AG04449 (cell line): ENCODE measurements around the gene OGFOD3.

ENCODE experiments used
- CTCF ChIA-PET: fragments of 350-600 bp; formaldehyde crosslinking; extraction: SDS; loops from one replicate; lab custom pipeline; 2021; ENCODE audit warnings: antibody characterized with exemption; lab: Yijun Ruan, JAX
- POLR2A ChIA-PET: fragments of 400-600, 350-600 bp; formaldehyde crosslinking; extraction: SDS; loops from one replicate; lab custom pipeline; 2020; ENCODE audit warnings: antibody characterized with exemption, inconsistent platforms; lab: Yijun Ruan, JAX
- DNase-seq: peaks from one replicate; pipeline ENCODE4 v3.0.0-alpha.2; 2010; ENCODE audit warnings: low read depth, low spot score
- H3K4me3 ChIP-seq: 2 replicates; pipeline ENCODE4 v1.5.1; 2011; ENCODE audit warnings: low read depth, mild to moderate bottlenecking, control low read depth, low read length
- CTCF ChIP-seq: IDR thresholded peaks from one replicate; pipeline ENCODE4 v1.5.1; 2011; ENCODE audit warnings: mild to moderate bottlenecking, moderate library complexity, low read length, control low read depth, inconsistent platforms; ENCODE audit not compliant: insufficient read depth; ENCODE audit errors: missing control alignments

Gene OGFOD3

GRCh38 chr17:82435103-82435502, 16.7 kb upstream of the OGFOD3 start:
- no peak for DNase-seq

GRCh38 chr17:82434216-82434565, 15.8 kb upstream of the OGFOD3 start:
- H3K4me3 ChIP-seq = no peak overlapping the region
- DNase-seq = no peak
- POLR2A ChIA-PET = no interaction called here
- no peak for TF ChIP-seq CTCF
- CTCF ChIA-PET = interaction anchor here (0.9 to 1.2 kb wide), 3 partner anchors 10 to 119 kb away, joined by 3 to 5 read pairs (median 5); no protein-coding TSS in a partner anchor

More at GRCh38 chr17:82435103-82435502, 16.7 kb upstream of the OGFOD3 start:
- no peak overlapping the region for H3K4me3 ChIP-seq
- ChIA-PET POLR2A (no interaction called here), CTCF (interaction anchor here (1.1 kb wide), 2 partner anchors 11 to 13 kb away, joined by 3 to 5 read pairs; no protein-coding TSS in a partner anchor)
- TF ChIP-seq CTCF = no peak

- DNase-seq = no peak
- H3K4me3 ChIP-seq = no peak overlapping the region
- ChIA-PET POLR2A (no interaction called here), CTCF (interaction anchor here (0.9 to 1.2 kb wide), 2 partner anchors 11 to 120 kb away, joined by 5 read pairs; no protein-coding TSS in a partner anchor)
- no peak for TF ChIP-seq CTCF
These were observed 15.3 kb upstream of the OGFOD3 start for GRCh38 chr17:82433560-82434215.

GRCh38 chr17:82432017-82432416, 13.6 kb upstream of the OGFOD3 start:
- H3K4me3 ChIP-seq = no peak overlapping the region
- CTCF ChIA-PET = interaction anchor here (0.7 kb wide), 1 partner anchor 12 kb away, joined by 4 read pairs; no protein-coding TSS in a partner anchor
- TF ChIP-seq CTCF = no peak
- POLR2A ChIA-PET = no interaction called here
- no peak for DNase-seq

GRCh38 chr17:82429824-82430223, 11.4 kb upstream of the OGFOD3 start:
- DNase-seq = no peak
- ChIA-PET POLR2A (no interaction called here), CTCF (interaction anchor here (1.3 to 1.7 kb wide), 2 partner anchors 8 to 13 kb away, joined by 3 to 4 read pairs; no protein-coding TSS in a partner anchor)
- no peak overlapping the region for H3K4me3 ChIP-seq
- no peak for TF ChIP-seq CTCF

GRCh38 chr17:82428546-82428945, 10.2 kb upstream of the OGFOD3 start:
- CTCF ChIA-PET = interaction anchor here (1.9 kb wide), 1 partner anchor 12 kb away, joined by 6 read pairs; no protein-coding TSS in a partner anchor
- H3K4me3 ChIP-seq = no peak overlapping the region
- POLR2A ChIA-PET = no interaction called here
- DNase-seq = no peak
- TF ChIP-seq CTCF = no peak
